Activated CD8-positive, alpha-beta T cell treated with anti-CD3 and anti-CD28 coated beads, Interleukin-2, amount 10 ng/mL, durations not matched to agents 7 days and 5 days (primary cell): Measurements from ENCODE around the gene PPM1B. TPM values are rescaled to one million over a fixed set of nuclear protein-coding genes. Genes with fewer than 3 reads are reported as not detected.

Experiments
- ATAC-seq: fragments of 150-1000 bp; cut with Tn5 transposase; one replicate; pipeline ENCODE4 v1.10.0; 2021; ENCODE audit warnings: moderate library complexity
- CTCF ChIA-PET: fragments of 350-600 bp; sonication (Branson Sonifier 250); formaldehyde crosslinking; loops from one replicate; lab custom pipeline; 2021; ENCODE audit warnings: antibody characterized with exemption; lab: Charles Lee
- POLR2A ChIA-PET: fragments of 350-600 bp; sonication (Branson Sonifier 250); formaldehyde crosslinking; loops from one replicate; lab custom pipeline; 2021; ENCODE audit warnings: antibody characterized with exemption; lab: Charles Lee
- DNase-seq: peaks from one replicate; pipeline ENCODE4 v3.0.0-alpha.2; 2020
- H3K27ac Mint-ChIP-seq: one replicate; pipeline ENCODE4 v1.8.0; 2021; ENCODE audit warnings: mild to moderate bottlenecking, mixed read lengths
- H3K27me3 Mint-ChIP-seq: one replicate; pipeline ENCODE4 v1.8.0; 2021; ENCODE audit warnings: low read depth, mixed read lengths
- H3K36me3 Mint-ChIP-seq: one replicate; pipeline ENCODE4 v1.8.0; 2021; ENCODE audit warnings: low read depth, mixed read lengths
- H3K4me1 Mint-ChIP-seq: one replicate; pipeline ENCODE4 v1.8.0; 2021; ENCODE audit warnings: low read depth, mixed read lengths
- H3K4me3 Mint-ChIP-seq: one replicate; pipeline ENCODE4 v1.8.0; 2021; ENCODE audit warnings: mild to moderate bottlenecking, mixed read lengths
- H3K9me3 Mint-ChIP-seq: one replicate; pipeline ENCODE4 v1.8.0; 2022; ENCODE audit warnings: mixed read lengths; ENCODE audit not compliant: insufficient read depth
- total RNA-seq, 2 experiments: library from RNA; stranded (reverse); gene quantifications; one replicate each; pipeline ENCODE4 v1.2.3, GENCODE V29; 2021

PPM1B gene
- total RNA-seq, 2 experiments from 2014 or later, result 48.6 to 50.3 TPM

GRCh38 chr2:44184106-44184505 is 15.4 kb downstream of the PPM1B start:
- peaks cover 42% of the 10 kb centered on the region for H3K36me3 Mint-ChIP-seq
- ChIA-PET POLR2A (no interaction called here), CTCF (interaction anchor here (0.6 kb wide), 1 partner anchor 132 kb away, joined by 3 read pairs; no protein-coding TSS in a partner anchor)
- peaks cover 54% of the 10 kb centered on the region for H3K4me1 Mint-ChIP-seq
- peak; percentile 57 for DNase-seq
- no peaks in the 10 kb centered on the region for H3K9me3 Mint-ChIP-seq
- peak; percentile 87 for ATAC-seq
- H3K4me3 Mint-ChIP-seq, result no peak overlapping the region
- H3K27ac Mint-ChIP-seq, result peak overlapping the region; percentile 83
- H3K27me3 Mint-ChIP-seq, result no peaks in the 10 kb centered on the region

- H3K4me1 Mint-ChIP-seq, result peaks cover 64% of the 10 kb centered on the region
- H3K27ac Mint-ChIP-seq, result no peak overlapping the region
- DNase-seq (no peak), ATAC-seq (no peak)
- ChIA-PET POLR2A (no interaction called here), CTCF (no interaction called here)
- H3K4me3 Mint-ChIP-seq, result no peak overlapping the region
- H3K36me3 Mint-ChIP-seq, result peaks cover 36% of the 10 kb centered on the region
- H3K27me3 Mint-ChIP-seq, result no peaks in the 10 kb centered on the region
- no peaks in the 10 kb centered on the region for H3K9me3 Mint-ChIP-seq
Observed at GRCh38 chr2:44186810-44187209, 18.1 kb downstream of the PPM1B start.

GRCh38 chr2:44187251-44187650 is 18.6 kb downstream of the PPM1B start:
- Mint-ChIP-seq H3K27me3 (no peaks in the 10 kb centered on the region), H3K9me3 (no peaks in the 10 kb centered on the region), H3K4me1 (peaks cover 65% of the 10 kb centered on the region), H3K27ac (no peak overlapping the region), H3K36me3 (peaks cover 37% of the 10 kb centered on the region), H3K4me3 (no peak overlapping the region)
- ATAC-seq (no peak), DNase-seq (no peak)
- ChIA-PET POLR2A (no interaction called here), CTCF (no interaction called here)

GRCh38 chr2:44188696-44189095 is 20.0 kb downstream of the PPM1B start:
- no peaks in the 10 kb centered on the region for H3K9me3 Mint-ChIP-seq
- ChIA-PET CTCF (no interaction called here), POLR2A (no interaction called here)
- no peak for ATAC-seq
- DNase-seq, result no peak
- H3K27me3 Mint-ChIP-seq, result no peaks in the 10 kb centered on the region
- H3K36me3 Mint-ChIP-seq, result peaks cover 31% of the 10 kb centered on the region
- peaks cover 60% of the 10 kb centered on the region for H3K4me1 Mint-ChIP-seq
- H3K27ac Mint-ChIP-seq, result no peak overlapping the region
- no peak overlapping the region for H3K4me3 Mint-ChIP-seq

- Mint-ChIP-seq H3K4me1 (peaks cover 56% of the 10 kb centered on the region), H3K36me3 (peaks cover 31% of the 10 kb centered on the region), H3K27ac (no peak overlapping the region), H3K4me3 (no peak overlapping the region), H3K27me3 (no peaks in the 10 kb centered on the region), H3K9me3 (no peaks in the 10 kb centered on the region)
- POLR2A ChIA-PET, result no interaction called here
- CTCF ChIA-PET, result interaction anchor here (1.6 kb wide), 1 partner anchor 13 kb away, joined by 4 read pairs; no protein-coding TSS in a partner anchor
- no peak for DNase-seq
- no peak for ATAC-seq
Observed at GRCh38 chr2:44189104-44189503, 20.4 kb downstream of the PPM1B start.

- Mint-ChIP-seq H3K36me3 (peaks cover 33% of the 10 kb centered on the region), H3K27ac (no peak overlapping the region), H3K9me3 (no peaks in the 10 kb centered on the region), H3K4me1 (peaks cover 44% of the 10 kb centered on the region), H3K4me3 (no peak overlapping the region), H3K27me3 (no peaks in the 10 kb centered on the region)
- no peak for DNase-seq
- ATAC-seq, result no peak
- ChIA-PET POLR2A (interaction anchor here (1.2 kb wide), 1 partner anchor 23 kb away, joined by 3 read pairs; the partner anchor contains the start of gene PPM1B), CTCF (interaction anchor here (1.2 to 1.6 kb wide), 2 partner anchors 12 to 55 kb away, joined by 3 to 4 read pairs; no protein-coding TSS in a partner anchor)
Observed at GRCh38 chr2:44190526-44190925, 21.9 kb downstream of the PPM1B start.

GRCh38 chr2:44191739-44192138 is 23.1 kb downstream of the PPM1B start:
- Mint-ChIP-seq H3K27ac (peak overlapping the region; percentile 71), H3K4me3 (no peak overlapping the region), H3K4me1 (peaks cover 37% of the 10 kb centered on the region), H3K9me3 (no peaks in the 10 kb centered on the region), H3K36me3 (peaks cover 34% of the 10 kb centered on the region), H3K27me3 (no peaks in the 10 kb centered on the region)
- ChIA-PET CTCF (interaction anchor here (1.2 kb wide), 2 partner anchors 10 to 54 kb away, joined by 3 read pairs; no protein-coding TSS in a partner anchor), POLR2A (interaction anchor here (0.6 to 1.8 kb wide), 3 partner anchors 22 to 111 kb away, joined by 3 to 5 read pairs (median 3); partner anchors contain the start of gene PPM1B)
- DNase-seq, result no peak
- ATAC-seq, result no peak

- no peaks in the 10 kb centered on the region for H3K9me3 Mint-ChIP-seq
- no peak for DNase-seq
- no peaks in the 10 kb centered on the region for H3K27me3 Mint-ChIP-seq
- no peak overlapping the region for H3K4me3 Mint-ChIP-seq
- ChIA-PET POLR2A (interaction anchor here (1.0 to 1.8 kb wide), 2 partner anchors 23 to 112 kb away, joined by 3 to 5 read pairs; no protein-coding TSS in a partner anchor), CTCF (no interaction called here)
- H3K27ac Mint-ChIP-seq, result no peak overlapping the region
- no peak for ATAC-seq
- peaks cover 31% of the 10 kb centered on the region for H3K4me1 Mint-ChIP-seq
- peaks cover 30% of the 10 kb centered on the region for H3K36me3 Mint-ChIP-seq
Observed at GRCh38 chr2:44192646-44193045, 24.0 kb downstream of the PPM1B start.

GRCh38 chr2:44195714-44196113 is 27.0 kb downstream of the PPM1B start:
- ATAC-seq, result no peak
- ChIA-PET CTCF (no interaction called here), POLR2A (no interaction called here)
- H3K27ac Mint-ChIP-seq, result no peak overlapping the region
- peaks cover 17% of the 10 kb centered on the region for H3K4me1 Mint-ChIP-seq
- no peaks in the 10 kb centered on the region for H3K27me3 Mint-ChIP-seq
- DNase-seq, result no peak
- H3K4me3 Mint-ChIP-seq, result no peak overlapping the region
- peaks cover 26% of the 10 kb centered on the region for H3K36me3 Mint-ChIP-seq
- H3K9me3 Mint-ChIP-seq, result no peaks in the 10 kb centered on the region

GRCh38 chr2:44197816-44198215 is 29.1 kb downstream of the PPM1B start:
- H3K36me3 Mint-ChIP-seq, result peaks cover 30% of the 10 kb centered on the region
- H3K27me3 Mint-ChIP-seq, result no peaks in the 10 kb centered on the region
- CTCF ChIA-PET, result no interaction called here
- H3K4me3 Mint-ChIP-seq, result no peak overlapping the region
- peaks cover 1% of the 10 kb centered on the region for H3K9me3 Mint-ChIP-seq
- DNase-seq (no peak), ATAC-seq (no peak)
- H3K27ac Mint-ChIP-seq, result no peak overlapping the region
- H3K4me1 Mint-ChIP-seq, result peaks cover 9% of the 10 kb centered on the region
- POLR2A ChIA-PET, result no interaction called here

GRCh38 chr2:44200011-44200410 is 31.3 kb downstream of the PPM1B start:
- H3K4me1 Mint-ChIP-seq, result peaks cover 8% of the 10 kb centered on the region
- H3K9me3 Mint-ChIP-seq, result peaks cover 13% of the 10 kb centered on the region
- ChIA-PET POLR2A (no interaction called here), CTCF (no interaction called here)
- ATAC-seq, result no peak
- peaks cover 38% of the 10 kb centered on the region for H3K36me3 Mint-ChIP-seq
- no peak for DNase-seq
- no peak overlapping the region for H3K4me3 Mint-ChIP-seq
- H3K27ac Mint-ChIP-seq, result no peak overlapping the region
- H3K27me3 Mint-ChIP-seq, result no peaks in the 10 kb centered on the region

- Mint-ChIP-seq H3K4me3 (no peak overlapping the region), H3K4me1 (peaks cover 8% of the 10 kb centered on the region), H3K27me3 (no peaks in the 10 kb centered on the region), H3K27ac (no peak overlapping the region), H3K36me3 (peaks cover 35% of the 10 kb centered on the region), H3K9me3 (peaks cover 13% of the 10 kb centered on the region)
- POLR2A ChIA-PET, result no interaction called here
- CTCF ChIA-PET, result no interaction called here
- ATAC-seq (no peak), DNase-seq (no peak)
Observed at GRCh38 chr2:44200759-44201158, 32.1 kb downstream of the PPM1B start.
